K562 (cell line): ENCODE results near the gene NPR1. TPM values are rescaled to one million over a fixed set of nuclear protein-coding genes. Genes with fewer than 3 reads are reported as not detected.

Experiments
- E2F8 ChIP-seq: fragments of 450-650 bp; IDR thresholded peaks from 2 replicates; pipeline ENCODE4 v1.7.1; 2018; ENCODE audit warnings: mild to moderate bottlenecking, low read depth; ENCODE audit not compliant: partially characterized antibody
- FOXK1 ChIP-seq: sonication (generic); formaldehyde crosslinking; IDR thresholded peaks from 2 replicates; pipeline ENCODE4 v1.8.0; 2022; ENCODE audit warnings: missing genetic modification reagents, mild to moderate bottlenecking, borderline replicate concordance
- KAT8 ChIP-seq: fragments of 450-650 bp; IDR thresholded peaks from 2 replicates; pipeline ENCODE4 v1.6.1; 2016; ENCODE audit warnings: low read depth, mild to moderate bottlenecking
- KHSRP ChIP-seq: fragments of 450-650 bp; IDR thresholded peaks from 2 replicates; pipeline ENCODE4 v1.6.1; 2017
- KLF10 ChIP-seq: fragments of 250-450 bp; sonication (Bioruptor Pico); IDR thresholded peaks from 2 replicates; pipeline ENCODE4 v1.6.1; 2021; ENCODE audit warnings: matching md5 sums
- L3MBTL2 ChIP-seq: fragments of 450-650 bp; IDR thresholded peaks from 2 replicates; pipeline ENCODE4 v1.6.1; 2016; ENCODE audit warnings: mild to moderate bottlenecking, moderate library complexity
- MCM2 ChIP-seq: fragments of 450-650 bp; IDR thresholded peaks from 2 replicates; pipeline ENCODE4 v1.6.1; 2017; ENCODE audit warnings: low read depth, mild to moderate bottlenecking
- MLLT1 ChIP-seq, 2 experiments: fragments of 450-650 bp; IDR thresholded peaks; 2 replicates each; pipeline ENCODE4 v1.6.1; 2016
- POLR2AphosphoS2 ChIP-seq: IDR thresholded peaks from 2 replicates; pipeline ENCODE4 v1.6.1; 2012; ENCODE audit warnings: low read length, improper control_type of control experiment
- RNF2 ChIP-seq: sonication (generic); IDR thresholded peaks from 2 replicates; pipeline ENCODE4 v1.6.1; 2016
- RREB1 ChIP-seq: fragments of 250-450 bp; sonication (Bioruptor Pico); IDR thresholded peaks from 2 replicates; pipeline ENCODE4 v1.4.0; 2020
- SP1 ChIP-seq: sonication (generic); formaldehyde crosslinking; IDR thresholded peaks from 2 replicates; pipeline ENCODE4 v1.8.1; 2022; ENCODE audit warnings: mild to moderate bottlenecking, missing genetic modification reagents
- TAF9B ChIP-seq: fragments of 450-650 bp; IDR thresholded peaks from 2 replicates; pipeline ENCODE4 v1.6.1; 2018; ENCODE audit warnings: mild to moderate bottlenecking; ENCODE audit not compliant: partially characterized antibody
- TEAD4 ChIP-seq, 2 experiments: sonication (generic) in 1 of 2; formaldehyde crosslinking in 1 of 2; IDR thresholded peaks; 2 replicates each; pipeline versions ENCODE4 v1.6.1 to v1.8.0; 2012 to 2022; ENCODE audit warnings: borderline replicate concordance in 1 of 2, inconsistent platforms in 1 of 2, low read length in 1 of 2, mild to moderate bottlenecking in 1 of 2, missing genetic modification reagents in 1 of 2
- TSC22D4 ChIP-seq: fragments of 450-650 bp; IDR thresholded peaks from 2 replicates; pipeline ENCODE4 v1.6.1; 2016; ENCODE audit warnings: missing genetic modification characterization, missing biosample characterization, control low read depth
- ZFP1 ChIP-seq: fragments of 450-650 bp; formaldehyde crosslinking; IDR thresholded peaks from 2 replicates; pipeline ENCODE4 v1.4.0; 2020; ENCODE audit warnings: mild to moderate bottlenecking, mixed read lengths
- ZNF589 ChIP-seq: fragments of 200-800 bp; sonication (Bioruptor generic); IDR thresholded peaks from 2 replicates; pipeline ENCODE4 v1.6.1; 2016; ENCODE audit warnings: low read depth, missing genetic modification characterization, missing compliant biosample characterization
- ZNF644 ChIP-seq: fragments of 200-800 bp; sonication (Bioruptor generic); IDR thresholded peaks from 2 replicates; pipeline ENCODE4 v1.6.1; 2016; ENCODE audit warnings: low read depth, missing genetic modification characterization, missing compliant biosample characterization
- polyA plus RNA-seq, 8 experiments: library from polyadenylated mRNA; depleted of rRNA in 4 of 8; stranded (reverse) in 5 of 8; unstranded in 3 of 8; fragments of >200 nt; fragmentation: Nextera tagmentation in 2 of 8; fragmentation: Illumina TruSeq in 1 of 8; extraction: Ambion mirVana in 2 of 8; extraction: Trizol in 1 of 8; gene quantifications; 2 replicates each; pipeline versions ENCODE4 v1.2.1 to v1.2.3, GENCODE V29; 2011 to 2014; ENCODE audit warnings: inconsistent platforms in 1 of 8, missing spikeins in 1 of 8
- total RNA-seq, 7 experiments: library from RNA; depleted of rRNA in 6 of 7; stranded (reverse); fragments of >200 nt in 6 of 7; fragmentation: Illumina TruSeq in 2 of 7; extraction: Trizol in 2 of 7; gene quantifications; 2 replicates each; pipeline versions ENCODE4 v1.2.1 to v1.2.3, GENCODE V29; 2011 to 2021; ENCODE audit warnings: low replicate concordance in 1 of 7

NPR1 gene
- total and polyA plus RNA-seq, 9 of the 15 experiments (the other 6 are each of a cell fraction or from before 2014, with no cell fraction given), result 0.05 to 0.16 (median 0.06) TPM; not detected in 6

- TF ChIP-seq TEAD4 (IDR thresholded peaks at IDR 0.05; ENCODE audit: low read length) (peak; percentile 96), TEAD4 (CRISPR knock-in tag; IDR thresholded peaks at IDR 0.05; ENCODE audit: borderline replicate concordance) (no peak), FOXK1 (CRISPR knock-in tag) (peak; percentile 95), KLF10 (no peak), L3MBTL2 (peak; percentile 68), ZFP1 (no peak), TAF9B (peak; percentile 95), SP1 (peak; percentile 97), POLR2AphosphoS2 (peak; percentile 80), KAT8 (peak; percentile 99), RNF2 (no peak; the same call in 1 of the 2 replicates), MCM2 (no peak), TSC22D4 (no peak), E2F8 (peak; percentile 50), KHSRP (no peak), ZNF589 (CRISPR knock-in tag) (peak; percentile 80; the same call in 1 of the 2 replicates), ZNF644 (tag) (peak; percentile 37; the same call in 1 of the 2 replicates), MLLT1 (IDR thresholded peaks at IDR 0.05) (peak in 1 of 2 experiments; percentile 76; a peak in 2 of 4 replicates), RREB1 (CRISPR knock-in tag) (no peak)
Observed at GRCh38 chr1:153633754-153634665, 44.5 kb upstream of the NPR1 start, which contains the start of gene CHTOP (continued).
